Measurements from ENCODE around the gene RPL15. TPM values are rescaled to one million over a fixed set of nuclear protein-coding genes. Genes with fewer than 3 reads are reported as not detected.

The RPL15 gene
- polyA plus RNA-seq, 2 of the 4 experiments (the other 2 are of a cell fraction) = 2,178 to 2,933 TPM

- TF ChIP-seq, protein P1, sequence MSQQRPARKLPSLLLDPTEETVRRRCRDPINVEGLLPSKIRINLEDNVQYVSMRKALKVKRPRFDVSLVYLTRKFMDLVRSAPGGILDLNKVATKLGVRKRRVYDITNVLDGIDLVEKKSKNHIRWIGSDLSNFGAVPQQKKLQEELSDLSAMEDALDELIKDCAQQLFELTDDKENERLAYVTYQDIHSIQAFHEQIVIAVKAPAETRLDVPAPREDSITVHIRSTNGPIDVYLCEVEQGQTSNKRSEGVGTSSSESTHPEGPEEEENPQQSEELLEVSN (IDR thresholded peaks at IDR 0.05; ENCODE audit: borderline replicate concordance, low read depth) = peak; percentile 69; the same call in 1 of the 2 replicates
- TF ChIP-seq, protein P2, sequence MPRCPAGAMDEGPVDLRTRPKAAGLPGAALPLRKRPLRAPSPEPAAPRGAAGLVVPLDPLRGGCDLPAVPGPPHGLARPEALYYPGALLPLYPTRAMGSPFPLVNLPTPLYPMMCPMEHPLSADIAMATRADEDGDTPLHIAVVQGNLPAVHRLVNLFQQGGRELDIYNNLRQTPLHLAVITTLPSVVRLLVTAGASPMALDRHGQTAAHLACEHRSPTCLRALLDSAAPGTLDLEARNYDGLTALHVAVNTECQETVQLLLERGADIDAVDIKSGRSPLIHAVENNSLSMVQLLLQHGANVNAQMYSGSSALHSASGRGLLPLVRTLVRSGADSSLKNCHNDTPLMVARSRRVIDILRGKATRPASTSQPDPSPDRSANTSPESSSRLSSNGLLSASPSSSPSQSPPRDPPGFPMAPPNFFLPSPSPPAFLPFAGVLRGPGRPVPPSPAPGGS (IDR thresholded peaks at IDR 0.05) = peak; percentile 28; the same call in 1 of the 3 replicates
- TF ChIP-seq NPAS2 (CRISPR knock-in tag; IDR thresholded peaks at IDR 0.05; ENCODE audit: borderline replicate concordance) (peak; percentile 6; the same call in 1 of the 2 replicates), CBX8 (IDR thresholded peaks at IDR 0.05) (no peak), USF2 (IDR thresholded peaks at IDR 0.05) (no peak), TFCP2L1 (CRISPR knock-in tag; IDR thresholded peaks at IDR 0.05) (no peak), RARB (CRISPR knock-in tag; IDR thresholded peaks at IDR 0.05) (no peak)
- TF ChIP-seq, protein P3, sequence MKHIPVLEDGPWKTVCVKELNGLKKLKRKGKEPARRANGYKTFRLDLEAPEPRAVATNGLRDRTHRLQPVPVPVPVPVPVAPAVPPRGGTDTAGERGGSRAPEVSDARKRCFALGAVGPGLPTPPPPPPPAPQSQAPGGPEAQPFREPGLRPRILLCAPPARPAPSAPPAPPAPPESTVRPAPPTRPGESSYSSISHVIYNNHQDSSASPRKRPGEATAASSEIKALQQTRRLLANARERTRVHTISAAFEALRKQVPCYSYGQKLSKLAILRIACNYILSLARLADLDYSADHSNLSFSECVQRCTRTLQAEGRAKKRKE (CRISPR knock-in tag; IDR thresholded peaks at IDR 0.05; ENCODE audit: low read depth) = 0 out of 2 replicates have a peak, but pooled peaks have one; percentile 48
Measured at GRCh38 chr3:23944861-23945662, 28.1 kb downstream of the RPL15 start, which contains the start of gene NR1D2 (continued).

GRCh38 chr3:23945663-23945912 lies 28.7 kb downstream of the RPL15 start:
- TF ChIP-seq ZNF302 (CRISPR knock-in tag; IDR thresholded peaks at IDR 0.05) = no peak
- peak; percentile 37 to 85; a peak in 4 of 5 replicates for TF ChIP-seq JUN (IDR thresholded peaks at IDR 0.05)
- TF ChIP-seq KDM5A (IDR thresholded peaks at IDR 0.05) = no peak
- TF ChIP-seq POLR2AphosphoS2 (conservative IDR thresholded peaks at IDR 0.05; ENCODE audit: low read length) = no peak
- peak; percentile 75; the same call in 1 of the 2 replicates for TF ChIP-seq FOXS1 (CRISPR knock-in tag; IDR thresholded peaks at IDR 0.05)
- TF ChIP-seq, protein P3 (CRISPR knock-in tag; IDR thresholded peaks at IDR 0.05; ENCODE audit: low read depth) = peak; percentile 35; the same call in 1 of the 2 replicates
- no peak for TF ChIP-seq HOXB13 (CRISPR knock-in tag; IDR thresholded peaks at IDR 0.05; ENCODE audit: low read depth)
- TF ChIP-seq, protein P2 (IDR thresholded peaks at IDR 0.05) = 0 out of 3 replicates have a peak, but pooled peaks have one; percentile 33
- peak; percentile 46 for TF ChIP-seq NFE2L2 (conservative IDR thresholded peaks at IDR 0.05; ENCODE audit: low read length)
- TF ChIP-seq, protein P4, sequence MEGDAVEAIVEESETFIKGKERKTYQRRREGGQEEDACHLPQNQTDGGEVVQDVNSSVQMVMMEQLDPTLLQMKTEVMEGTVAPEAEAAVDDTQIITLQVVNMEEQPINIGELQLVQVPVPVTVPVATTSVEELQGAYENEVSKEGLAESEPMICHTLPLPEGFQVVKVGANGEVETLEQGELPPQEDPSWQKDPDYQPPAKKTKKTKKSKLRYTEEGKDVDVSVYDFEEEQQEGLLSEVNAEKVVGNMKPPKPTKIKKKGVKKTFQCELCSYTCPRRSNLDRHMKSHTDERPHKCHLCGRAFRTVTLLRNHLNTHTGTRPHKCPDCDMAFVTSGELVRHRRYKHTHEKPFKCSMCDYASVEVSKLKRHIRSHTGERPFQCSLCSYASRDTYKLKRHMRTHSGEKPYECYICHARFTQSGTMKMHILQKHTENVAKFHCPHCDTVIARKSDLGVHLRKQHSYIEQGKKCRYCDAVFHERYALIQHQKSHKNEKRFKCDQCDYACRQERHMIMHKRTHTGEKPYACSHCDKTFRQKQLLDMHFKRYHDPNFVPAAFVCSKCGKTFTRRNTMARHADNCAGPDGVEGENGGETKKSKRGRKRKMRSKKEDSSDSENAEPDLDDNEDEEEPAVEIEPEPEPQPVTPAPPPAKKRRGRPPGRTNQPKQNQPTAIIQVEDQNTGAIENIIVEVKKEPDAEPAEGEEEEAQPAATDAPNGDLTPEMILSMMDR (IDR thresholded peaks at IDR 0.05) = no peak
- ATAC-seq = no peak; a peak in 1 of 6 replicates
- peak overlapping the region; percentile 95 for H3K4me2 ChIP-seq
- FAIRE-seq = no peak
- CTCF ChIA-PET = no interaction called here
- POLR2A ChIA-PET = interaction anchor here (1.1 to 2.4 kb wide), 2 partner anchors 19 to 28 kb away, joined by 4 to 51 read pairs; partner anchors contain the start of genes NKIRAS1 and RPL15
- H3K4me1 ChIP-seq = peaks cover 35% of the 10 kb centered on the region
- H3K27ac ChIP-seq = peak overlapping the region; percentile 79 to 91
- no peaks in the 10 kb centered on the region for H3K9me3 ChIP-seq
- WGBS (ENCODE audit: missing lambda C conversion rate) = 0% methylated on average over 9 of the region's 39 CpGs
- DNase-seq (ENCODE audit: low read depth in 1 of 2, low spot score in 1 of 2) = no peak
- H3K4me3 ChIP-seq = peak overlapping the region; percentile 72
